Kidney capillary endothelial cell (primary cell): ENCODE results near the gene CACNB1.

Experiments
- DNase-seq: peaks from one replicate; pipeline ENCODE4 v3.0.0-alpha.2; 2018; ENCODE audit warnings: low spot score

Gene CACNB1

DNA sequence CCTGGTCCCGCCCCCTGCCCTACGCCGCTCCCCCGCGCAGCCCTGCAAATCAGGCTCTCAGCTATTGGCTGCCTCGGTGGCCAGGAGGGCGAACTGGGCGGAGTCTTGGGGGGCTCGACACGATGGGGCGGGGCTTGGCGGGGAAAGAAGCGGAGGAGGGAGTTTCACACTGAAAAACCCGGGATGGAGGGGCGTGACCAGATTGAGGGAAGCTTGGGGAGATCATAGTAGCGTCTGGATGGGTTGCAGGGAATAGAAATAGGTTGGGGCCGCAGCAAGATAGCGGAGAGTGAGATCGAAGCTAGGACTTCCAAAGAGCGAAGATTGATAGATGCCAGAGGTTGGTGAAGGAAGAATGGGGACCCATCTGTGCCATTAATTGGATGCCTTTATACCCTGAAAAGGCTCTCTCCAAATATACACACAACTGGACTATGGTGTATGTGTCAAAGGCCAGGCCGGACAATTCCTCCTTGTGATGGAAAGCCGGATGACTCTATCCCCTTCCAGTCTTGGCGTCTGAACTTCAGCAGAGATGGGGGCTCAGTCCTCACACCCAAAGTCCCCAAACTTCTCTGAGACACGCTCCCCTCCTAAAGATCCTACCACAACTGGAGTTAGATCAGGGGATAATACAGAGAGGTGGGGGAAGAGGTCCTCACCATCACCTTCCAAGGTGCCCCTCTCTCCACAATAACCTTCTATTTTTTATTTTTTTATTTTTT is 28.7 kb upstream of the CACNB1 start:
- DNase-seq: no peak

DNA sequence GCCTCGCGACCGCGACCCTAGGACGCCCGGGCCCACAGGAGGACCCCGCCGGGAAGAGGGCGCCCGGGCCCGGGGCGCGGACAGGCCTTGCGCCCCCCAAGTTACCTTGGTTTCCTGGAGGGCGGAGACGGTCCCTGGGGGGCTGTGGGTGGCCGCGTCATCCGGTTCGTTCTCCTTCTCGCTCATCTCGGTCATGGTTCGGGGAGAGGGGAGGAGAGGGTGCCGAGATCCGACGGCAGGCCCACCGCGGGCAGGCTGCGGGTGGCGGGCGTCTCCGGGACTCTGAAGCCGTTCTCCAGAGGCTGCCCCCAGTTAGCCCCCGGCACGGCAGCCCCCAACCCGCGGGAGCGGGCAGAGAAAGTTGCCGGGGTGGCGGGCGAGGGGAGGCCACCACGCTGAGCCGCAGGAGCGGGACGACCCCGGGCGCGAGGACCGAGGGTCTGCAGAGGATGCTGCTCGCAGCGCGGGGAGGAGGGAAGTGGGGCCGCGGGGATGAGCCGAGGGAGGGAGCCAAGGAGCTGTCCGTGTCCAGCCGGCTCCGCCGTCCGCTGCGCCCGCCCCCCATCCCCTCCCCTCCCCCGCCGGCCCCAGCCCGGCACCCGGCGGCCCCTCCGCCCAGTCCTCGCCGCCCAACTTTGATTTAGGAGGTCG is 28.0 kb upstream of the CACNB1 start, which contains the start of gene STAC2:
Gene STAC2 (minus strand): TSS at position 638 of the 651 bp plus-strand sequence. CDS start 443 bp downstream, at position 195.
- no peak for DNase-seq

DNA sequence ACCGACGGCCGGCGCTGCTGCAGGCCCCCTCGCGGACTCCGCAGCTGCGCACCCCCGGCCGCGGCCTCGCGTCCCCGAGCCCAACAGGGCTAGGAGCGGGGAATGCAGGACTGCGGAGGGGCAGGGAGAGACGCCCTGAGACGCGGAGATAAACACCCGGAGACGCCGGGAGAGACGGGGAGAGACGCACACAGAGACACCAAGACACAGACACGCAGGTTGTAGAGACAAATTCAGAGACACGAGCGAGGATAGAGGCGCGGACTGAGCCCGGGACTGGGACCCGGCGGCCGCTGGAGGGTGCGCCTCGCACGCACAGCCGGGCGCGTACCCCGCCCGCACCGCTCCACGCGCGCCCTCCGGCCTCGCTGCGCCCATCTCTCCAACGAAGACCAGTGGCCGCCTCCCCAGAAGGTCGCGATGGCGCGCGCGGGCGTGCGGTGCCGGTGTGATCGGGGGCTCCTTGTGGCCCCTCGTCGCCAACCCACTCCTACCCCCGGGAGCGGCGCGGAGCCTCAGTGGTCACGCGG is 27.4 kb upstream of the CACNB1 start:
- DNase-seq: no peak

DNA sequence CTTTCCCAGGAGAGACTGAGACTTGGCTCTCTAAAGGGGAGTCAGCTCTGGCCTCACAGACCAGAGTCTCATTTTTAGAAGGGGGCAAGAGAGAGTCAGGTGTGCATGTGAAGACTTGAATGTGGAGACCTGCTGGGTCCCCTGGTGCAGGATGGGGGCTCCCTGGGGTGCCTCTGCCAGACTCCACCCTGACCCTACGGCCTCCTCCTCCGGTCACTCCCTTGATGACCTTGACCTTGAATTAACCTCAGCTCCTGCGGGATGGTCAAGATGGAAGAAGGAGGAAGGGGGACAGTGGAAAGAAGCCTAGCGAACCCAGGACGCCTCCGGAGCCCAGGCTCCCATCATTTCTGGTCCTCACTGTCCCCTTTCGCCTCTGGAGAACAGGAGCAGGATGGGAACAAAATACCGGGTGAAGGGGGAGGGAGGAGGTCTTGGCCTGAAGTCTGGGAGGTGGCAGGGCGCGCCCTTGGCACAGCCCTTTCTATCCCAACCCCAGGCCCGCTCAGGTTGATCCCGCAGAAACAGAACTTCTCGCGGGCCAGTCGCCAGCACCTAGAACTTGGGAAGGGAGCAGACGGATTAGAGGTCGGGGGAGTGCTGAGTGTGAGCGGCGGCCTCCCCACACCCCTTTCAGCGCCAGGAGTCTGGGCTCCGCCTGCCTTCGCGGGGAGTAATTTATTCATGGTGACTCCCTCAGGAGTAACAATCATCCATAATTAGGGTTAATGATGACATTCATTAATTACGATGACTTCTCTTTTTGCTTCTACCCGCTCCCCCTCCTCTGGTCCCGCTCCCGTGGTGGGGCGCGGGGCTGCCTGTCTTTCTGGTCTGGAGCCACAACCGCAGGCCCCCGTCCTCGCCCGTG is 26.7 kb upstream of the CACNB1 start:
- no peak for DNase-seq

DNA sequence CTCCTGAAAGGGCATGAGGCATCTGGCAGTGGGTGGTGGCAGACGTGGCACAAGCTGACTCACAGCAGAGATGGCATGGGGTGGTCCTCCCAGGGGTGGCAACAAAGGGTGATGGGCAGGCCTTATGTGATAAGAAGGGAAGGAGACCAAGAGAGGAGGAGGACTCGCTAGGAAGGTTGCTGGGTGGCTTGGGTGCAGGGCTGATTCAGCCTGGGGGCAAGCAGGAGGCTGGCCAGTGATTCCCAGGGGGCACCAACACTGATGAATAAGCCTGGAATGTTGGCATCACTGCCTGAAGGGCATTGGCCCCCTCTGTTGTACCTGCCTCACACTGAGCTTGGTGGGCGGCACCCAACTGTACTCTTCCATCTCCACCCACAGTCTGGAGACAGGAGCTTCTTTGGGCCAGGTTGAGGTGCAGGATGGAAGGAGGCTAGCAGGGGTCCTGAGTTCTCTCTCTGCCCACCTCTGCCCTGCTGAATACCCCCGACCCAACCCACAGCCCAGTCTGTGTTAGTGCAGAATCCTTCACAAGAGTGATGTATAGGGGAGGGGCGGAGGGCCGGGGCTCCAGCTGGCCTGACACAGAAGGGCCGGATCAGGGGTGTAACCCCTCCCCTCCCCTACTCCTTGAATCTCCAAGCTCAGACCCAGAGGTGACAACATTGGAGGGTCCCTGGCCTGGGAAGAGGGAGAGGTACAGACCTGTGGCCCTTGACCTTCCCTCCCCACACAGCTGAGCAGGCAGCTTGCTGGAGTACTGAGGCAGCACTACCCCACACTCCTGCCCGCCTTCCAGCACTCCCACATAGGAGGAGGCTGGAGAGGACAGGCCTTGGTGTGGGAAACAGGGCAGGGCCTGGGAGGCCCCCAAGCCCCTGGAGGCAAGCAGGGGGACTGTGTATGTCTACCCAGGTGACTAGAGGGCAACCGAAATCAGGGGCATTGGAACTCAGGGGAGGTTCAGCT is 25.7 kb upstream of the CACNB1 start:
- DNase-seq: no peak

DNA sequence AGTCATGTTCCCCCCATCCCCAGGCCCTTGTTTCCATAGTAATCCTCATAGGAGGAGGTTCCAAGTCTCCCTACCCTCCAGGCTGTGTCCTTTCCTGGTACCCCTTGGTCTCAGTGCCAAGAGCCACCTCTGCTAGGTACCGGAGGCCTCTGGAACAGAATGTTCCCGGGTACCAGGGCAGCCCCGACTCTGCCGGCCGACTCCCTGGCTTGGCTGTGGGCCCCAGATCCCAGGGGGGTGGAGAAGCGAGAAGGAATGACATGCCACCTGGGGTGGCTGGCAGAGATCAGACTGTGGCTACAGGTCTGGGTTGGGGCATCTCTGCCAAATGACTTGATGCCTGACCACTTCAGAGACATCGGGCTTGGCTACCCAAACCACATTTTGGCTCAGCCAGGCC is 24.7 kb upstream of the CACNB1 start:
- DNase-seq: no peak

DNA sequence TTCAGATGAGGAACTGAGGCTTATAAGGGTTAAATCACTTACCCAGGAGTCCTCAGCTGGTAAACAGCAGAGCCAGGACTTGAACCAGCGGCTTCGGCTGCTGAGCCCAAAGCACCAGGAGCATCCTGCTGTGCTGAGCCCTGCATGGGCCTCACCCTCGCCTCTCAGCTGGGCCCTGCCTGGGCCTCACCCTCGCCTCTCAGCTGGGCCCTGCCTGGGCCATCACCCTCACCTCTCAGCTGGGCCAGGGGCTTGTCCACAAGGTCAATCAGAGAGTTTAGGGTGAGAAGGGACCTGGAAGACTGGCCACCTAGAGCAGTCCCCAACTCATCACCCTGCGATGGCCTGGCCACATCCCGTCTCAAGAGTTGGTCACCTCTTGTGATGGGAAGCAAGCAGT is 24.1 kb upstream of the CACNB1 start:
- no peak for DNase-seq

DNA sequence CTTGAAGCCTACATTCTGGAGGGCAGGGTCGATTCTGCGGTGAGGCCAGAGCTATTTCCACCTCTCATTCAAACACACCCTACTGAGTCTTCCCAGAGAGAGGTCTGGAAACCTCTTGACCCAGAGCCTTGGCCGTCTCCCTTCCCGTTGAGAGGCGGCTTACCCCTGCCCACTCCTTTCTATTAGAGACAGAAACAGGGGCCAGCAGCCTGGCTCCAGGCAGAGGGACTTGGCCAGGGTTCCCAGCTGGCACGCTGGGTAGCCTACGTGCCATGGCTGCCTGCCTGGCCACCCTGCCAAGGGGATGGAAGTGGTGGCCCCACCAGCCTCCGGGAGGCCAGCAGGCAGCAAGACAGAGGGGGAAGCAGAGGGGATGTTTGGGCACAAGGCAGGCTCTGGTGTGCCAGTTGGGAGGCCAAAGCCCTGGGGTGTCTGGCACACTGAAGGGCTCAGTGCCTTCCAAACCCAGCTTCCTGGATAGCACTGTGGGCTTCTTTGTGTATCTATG is 22.2 kb upstream of the CACNB1 start:
- no peak for DNase-seq

DNA sequence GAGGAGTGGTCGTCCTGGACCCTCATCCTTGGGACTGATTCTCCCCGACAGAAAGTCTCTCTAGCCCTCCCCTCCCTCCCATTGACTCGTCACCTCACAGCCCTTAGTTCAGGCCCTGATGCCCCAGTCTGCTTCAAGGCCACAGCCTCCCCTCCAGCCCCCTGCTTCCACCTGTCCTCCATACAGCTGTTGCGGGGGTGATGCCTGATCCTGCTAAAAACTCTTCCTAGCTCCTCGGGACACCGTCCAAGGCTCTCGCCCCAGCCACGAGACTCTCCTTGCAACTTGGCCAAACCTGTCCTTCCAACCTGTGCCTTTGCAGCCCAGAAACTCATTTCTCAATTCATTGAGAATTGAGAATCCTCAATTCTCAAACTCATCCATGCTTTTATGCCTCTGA is 21.4 kb upstream of the CACNB1 start:
- no peak for DNase-seq

DNA sequence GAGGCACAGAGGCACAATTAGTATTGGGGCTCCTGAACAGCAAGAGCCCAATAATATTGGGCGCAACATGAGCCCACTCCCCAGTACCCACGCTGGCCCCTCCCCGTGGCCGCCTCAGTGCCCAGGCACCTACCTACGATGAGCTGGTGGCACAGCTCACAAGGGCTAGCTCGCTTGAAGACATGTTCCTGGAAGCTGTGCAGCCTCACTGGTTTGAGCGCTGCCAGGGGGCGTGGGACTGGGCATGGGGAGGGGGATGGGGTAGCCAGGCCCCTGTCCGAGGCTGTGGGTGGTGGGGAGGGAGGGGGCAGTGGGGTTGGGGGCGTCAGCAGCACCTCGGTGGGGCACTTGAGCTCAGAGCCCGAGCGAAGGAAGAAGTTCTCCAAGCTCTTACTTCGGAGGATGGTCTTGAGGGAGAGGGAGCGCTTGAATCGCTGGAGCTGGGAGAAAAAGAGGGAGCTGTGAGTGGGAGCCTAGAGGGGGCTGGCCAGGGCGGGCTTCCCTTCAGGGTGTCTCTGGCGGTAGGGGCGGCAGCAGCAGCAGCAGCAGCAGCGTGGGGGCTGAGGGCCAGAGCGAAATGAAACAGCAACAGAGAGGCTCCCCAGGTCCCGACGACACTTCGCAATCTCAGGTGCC is 20.4 kb upstream of the CACNB1 start:
- no peak for DNase-seq

DNA sequence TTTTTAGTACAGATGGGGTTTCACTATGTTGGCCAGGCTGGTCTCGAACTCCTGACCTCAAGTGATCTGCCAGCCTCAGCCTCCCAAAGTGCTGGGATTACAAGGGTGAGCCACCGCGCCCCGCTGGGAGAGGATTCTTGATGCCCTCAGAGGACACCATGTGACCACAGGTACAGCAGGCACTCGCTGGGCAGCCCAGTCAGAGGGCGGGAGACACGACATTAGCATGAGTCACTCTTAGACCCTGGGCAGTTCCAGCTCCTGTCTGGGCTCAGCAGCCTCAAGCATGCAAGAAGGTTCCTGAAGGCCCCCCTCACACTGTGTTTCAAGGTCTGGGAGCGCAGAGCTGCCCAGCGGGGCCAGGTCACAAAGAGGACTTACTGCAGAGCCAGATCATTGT is 16.4 kb upstream of the CACNB1 start:
- no peak for DNase-seq

DNA sequence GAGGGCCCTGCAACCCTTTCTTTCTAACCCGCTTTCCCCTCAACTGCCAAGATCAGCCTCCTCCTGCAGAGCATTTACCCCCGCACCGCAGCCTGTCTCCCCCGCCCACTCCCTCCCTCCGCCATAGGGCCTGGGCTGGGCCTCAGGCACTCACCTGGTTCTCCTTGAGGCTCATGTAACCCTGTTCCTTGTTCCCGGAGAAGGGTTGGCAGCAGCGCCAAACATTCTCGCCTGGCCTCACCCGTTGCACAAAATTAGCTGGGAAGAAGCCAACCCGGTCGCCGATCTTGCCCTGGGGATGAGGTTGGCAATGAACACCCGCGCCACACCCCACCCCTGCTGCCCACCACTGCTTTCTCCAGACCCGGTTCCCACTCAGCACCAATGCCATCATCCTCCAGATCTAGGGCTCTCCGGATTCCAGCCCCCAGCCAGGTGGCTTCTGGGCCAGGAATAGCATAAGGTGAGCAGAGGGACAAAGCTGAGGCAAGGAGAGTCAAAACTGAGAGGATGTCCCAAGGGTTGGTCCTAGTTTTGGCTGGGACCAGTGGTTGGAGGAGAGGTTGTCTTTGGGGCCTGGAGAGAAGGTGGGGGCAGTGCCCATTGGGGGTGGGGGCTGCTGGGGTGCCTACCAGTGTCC is 15.5 kb upstream of the CACNB1 start:
- no peak for DNase-seq

DNA sequence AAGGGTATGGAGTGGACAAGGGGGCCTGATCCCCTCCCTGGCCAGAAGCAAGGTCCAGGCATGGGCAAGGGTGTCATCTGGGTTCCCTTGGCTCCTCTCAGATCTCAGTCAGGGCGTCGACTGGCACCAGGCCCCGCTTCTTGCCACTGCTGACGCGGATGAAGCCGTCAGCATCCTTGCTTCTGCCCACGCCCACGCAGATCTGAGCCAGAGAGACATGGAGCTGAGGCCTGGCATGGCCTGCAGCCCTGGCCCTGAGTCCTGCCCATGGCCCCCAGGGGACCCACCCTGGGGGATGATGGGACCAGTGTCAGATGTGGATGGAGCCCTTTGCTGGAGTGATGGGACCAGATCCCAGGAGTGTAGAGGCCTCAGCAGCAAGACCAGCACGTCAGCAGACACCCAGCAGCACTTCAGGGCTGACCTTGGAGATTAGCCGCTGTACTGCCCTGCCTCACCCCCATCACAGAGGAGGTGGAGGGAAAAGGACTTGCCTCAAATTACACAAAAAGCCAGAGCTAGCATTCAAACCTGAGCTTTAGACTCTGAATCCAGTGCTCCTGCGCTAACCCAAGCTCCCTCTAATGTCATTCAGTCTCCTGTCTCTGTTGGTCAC is 14.8 kb upstream of the CACNB1 start:
- no peak for DNase-seq

DNA sequence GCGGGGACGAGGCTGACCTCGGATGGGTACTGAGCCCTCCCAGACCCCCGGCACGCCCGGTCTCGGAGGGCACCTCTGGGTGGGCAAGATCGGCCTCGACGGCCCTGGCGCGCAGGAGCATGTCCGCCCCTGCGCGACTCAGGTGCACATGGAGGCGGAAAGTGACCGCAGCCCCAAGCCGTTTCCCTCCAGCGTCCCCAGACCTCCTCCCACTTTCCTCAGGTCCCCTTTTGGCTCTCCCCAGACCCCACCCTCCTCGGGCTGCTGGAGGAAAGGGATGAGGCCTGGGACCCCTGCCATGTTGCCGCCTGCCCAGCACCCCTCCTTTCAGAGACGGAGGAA is 12.6 kb upstream of the CACNB1 start:
- DNase-seq: no peak

DNA sequence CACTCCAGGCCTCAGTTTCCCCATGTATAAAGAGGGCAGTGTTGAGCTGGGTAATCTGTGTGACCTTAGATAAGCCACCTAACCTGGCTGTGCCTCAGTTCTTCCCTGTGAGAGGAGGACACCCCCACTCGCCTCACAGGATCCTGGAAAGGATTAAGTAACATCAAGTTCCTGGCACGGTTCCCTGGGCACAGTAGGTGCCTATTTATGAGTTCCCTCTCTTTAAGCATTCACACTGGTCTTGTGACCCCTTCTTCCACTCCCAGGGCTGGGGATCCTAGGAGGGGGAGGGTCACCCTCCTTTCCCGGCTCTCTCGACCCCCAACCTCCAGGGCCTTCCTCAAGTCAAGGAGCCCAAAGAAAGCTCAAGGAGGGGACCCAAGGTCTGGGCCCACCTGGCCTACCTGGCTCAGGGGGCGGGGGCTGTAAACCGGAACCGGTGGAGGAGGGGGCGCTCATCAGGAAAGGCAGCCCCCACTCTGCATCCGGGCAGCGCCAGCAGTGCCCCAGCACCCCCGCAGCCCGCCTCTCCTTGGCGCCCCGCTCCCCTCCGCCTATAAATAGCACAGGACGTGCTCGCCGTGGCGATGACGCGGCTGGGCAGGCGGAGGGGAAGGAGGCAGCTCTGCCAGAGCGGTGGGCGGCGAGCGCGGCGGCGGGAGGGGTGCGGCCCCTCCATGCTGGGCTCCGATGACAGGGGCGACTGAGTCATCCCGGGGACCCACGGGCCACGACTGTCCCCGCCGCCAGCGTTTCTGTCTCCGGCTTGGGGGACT is 12.0 kb upstream of the CACNB1 start:
- peak; percentile 35 for DNase-seq

DNA sequence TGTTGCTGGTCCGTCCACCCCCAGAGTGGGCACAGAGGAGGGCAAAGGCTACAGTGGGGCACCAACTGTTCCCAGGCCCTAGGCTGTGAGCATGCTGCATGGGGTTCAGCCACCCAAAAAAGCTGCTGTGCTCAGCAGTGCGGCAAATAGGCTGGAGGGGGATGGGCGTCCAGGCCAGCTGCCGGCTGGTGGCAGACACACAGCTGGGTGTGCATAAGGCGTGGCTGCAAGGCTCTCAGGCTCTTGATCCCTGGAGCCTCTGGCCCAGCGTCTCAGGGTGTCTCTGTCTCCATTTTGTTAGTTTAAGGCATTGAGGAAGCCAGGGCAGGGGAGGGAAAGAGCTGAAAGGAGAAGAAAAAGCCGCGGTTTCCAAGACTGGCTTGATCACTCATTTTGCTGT is 11.4 kb upstream of the CACNB1 start:
- no peak for DNase-seq

DNA sequence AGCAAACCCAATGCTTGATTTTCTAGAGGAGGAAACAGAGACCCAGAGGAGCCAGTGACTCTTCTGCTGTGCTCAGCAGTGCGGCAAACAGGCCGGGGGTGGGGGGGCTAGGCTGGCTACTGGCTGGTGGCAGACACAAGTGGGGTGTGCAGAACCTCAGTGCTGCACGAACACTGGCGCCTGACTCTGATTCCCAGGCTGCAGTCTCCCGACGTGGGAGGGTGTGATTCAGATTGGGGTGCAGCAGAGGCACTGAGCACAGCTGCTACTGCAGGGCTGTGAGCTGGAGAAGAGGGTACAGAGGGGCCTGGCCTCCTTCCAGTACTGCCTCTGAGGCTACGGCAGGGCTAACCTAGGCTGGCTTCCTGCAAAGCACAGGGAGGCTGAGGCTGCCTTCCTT is 10.7 kb upstream of the CACNB1 start:
- no peak for DNase-seq

DNA sequence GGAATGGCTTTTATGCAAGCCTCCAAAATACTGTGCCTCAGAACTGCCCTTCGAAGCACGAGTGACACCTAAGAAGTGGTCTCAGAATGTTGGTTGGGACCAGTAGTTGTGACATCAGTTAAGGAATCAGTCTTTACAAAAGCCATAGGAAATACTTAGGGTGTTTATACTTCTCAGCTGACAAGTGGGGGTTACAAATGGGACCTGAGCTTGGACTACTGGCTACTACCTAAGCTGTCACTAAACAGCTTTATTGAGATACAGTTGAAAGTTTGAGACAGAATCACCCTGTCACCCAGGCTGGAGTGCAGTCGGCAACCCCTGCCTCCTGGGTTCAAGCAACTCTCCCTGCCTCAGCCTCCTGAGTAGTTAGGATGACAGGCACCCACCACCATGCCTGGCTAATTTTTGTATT is 7.7 kb upstream of the CACNB1 start:
- DNase-seq: no peak

DNA sequence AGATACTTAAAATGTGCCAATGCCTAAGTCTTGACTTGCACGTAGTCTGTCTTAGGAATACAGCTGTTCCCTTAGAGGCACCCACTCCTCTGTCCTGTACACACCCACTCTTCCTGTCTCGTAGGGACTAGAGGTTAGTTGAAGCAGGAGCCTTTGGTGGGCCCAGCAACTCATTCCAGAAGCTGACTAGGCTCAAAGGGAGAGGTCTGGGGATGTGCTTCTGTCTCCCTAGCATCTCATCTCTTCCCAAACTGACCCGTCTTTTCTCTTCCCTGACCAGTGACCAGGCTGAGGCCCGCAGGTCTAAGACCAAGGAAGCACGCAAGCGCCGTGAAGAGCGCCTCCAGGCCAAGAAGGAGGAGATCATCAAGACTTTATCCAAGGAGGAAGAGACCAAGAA is 6.8 kb upstream of the CACNB1 start:
- DNase-seq: no peak
